Sigmoid colon (tissue), 4 donors: Measurements from ENCODE around the gene THRB.

ENCODE experiments used
- CTCF ChIP-seq, 4 experiments: fragments of 450-650 bp in 3 of 4; fragments of 200-600 bp in 1 of 4; IDR thresholded peaks; one replicate each; pipeline ENCODE4 v1.5.1; 2016 to 2019; ENCODE audit warnings: antibody characterized with exemption in 4 of 4, mild to moderate bottlenecking in 3 of 4, moderate library complexity in 2 of 4
- EP300 ChIP-seq, 4 donors: sonication (generic); formaldehyde crosslinking; IDR thresholded peaks; one replicate each; pipeline ENCODE4 v1.6.1; 2017; ENCODE audit warnings: antibody characterized with exemption in 4 of 4
- POLR2A ChIP-seq, 2 donors: fragments of 450-650 bp; IDR thresholded peaks; one replicate each; pipeline ENCODE4 v1.6.1; 2016; ENCODE audit warnings: antibody characterized with exemption in 2 of 2, mild to moderate bottlenecking in 2 of 2, moderate library complexity in 2 of 2

- no peak for TF ChIP-seq CTCF (IDR thresholded peaks at IDR 0.05)
- TF ChIP-seq EP300 (IDR thresholded peaks at IDR 0.05) = no peak
- no peak for TF ChIP-seq POLR2A (IDR thresholded peaks at IDR 0.05)
These were observed 191.4 kb downstream of the THRB start for GRCh38 chr3:24303057-24303754.
